Renal cortical epithelial cell (primary cell): ENCODE data around the gene PDGFC. TPM values are rescaled to one million over a fixed set of nuclear protein-coding genes. Genes with fewer than 3 reads are reported as not detected.
"Not testable (repeated sequence)": the region's sequence is repeated elsewhere in the genome, so short reads cannot be mapped to it uniquely, and the experiment has no call there.

Source experiments
- DNase-seq: peaks from one replicate; pipeline ENCODE4 v3.0.0-alpha.2; 2011; ENCODE audit warnings: low read depth
- total RNA-seq: library from RNA; depleted of rRNA; stranded (reverse); fragments of >200 nt; gene quantifications from 2 replicates; pipeline ENCODE4 v1.2.3, GENCODE V29; 2014

The PDGFC gene
- total RNA-seq, 1 donor from 2014 or later: 133 TPM

DNA sequence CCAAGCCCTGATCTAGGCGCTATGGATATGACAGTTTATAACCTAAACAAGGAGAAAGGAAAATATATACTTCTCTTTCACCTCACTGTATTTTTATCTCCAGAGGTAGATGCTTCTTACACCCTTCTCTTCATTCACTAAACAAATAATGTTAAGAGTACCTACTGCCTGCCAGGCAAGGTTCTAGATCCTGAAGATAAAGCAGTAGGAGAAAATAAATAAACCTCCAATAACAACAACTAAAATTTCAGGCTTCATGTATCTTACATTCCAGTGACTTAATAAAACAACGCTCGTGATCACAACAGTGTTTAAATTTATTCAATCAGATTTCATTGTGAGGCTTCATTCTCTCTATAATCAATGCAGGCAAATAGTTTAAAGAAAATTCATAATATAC lies 20.7 kb downstream of the PDGFC start:
- no peak for DNase-seq

DNA sequence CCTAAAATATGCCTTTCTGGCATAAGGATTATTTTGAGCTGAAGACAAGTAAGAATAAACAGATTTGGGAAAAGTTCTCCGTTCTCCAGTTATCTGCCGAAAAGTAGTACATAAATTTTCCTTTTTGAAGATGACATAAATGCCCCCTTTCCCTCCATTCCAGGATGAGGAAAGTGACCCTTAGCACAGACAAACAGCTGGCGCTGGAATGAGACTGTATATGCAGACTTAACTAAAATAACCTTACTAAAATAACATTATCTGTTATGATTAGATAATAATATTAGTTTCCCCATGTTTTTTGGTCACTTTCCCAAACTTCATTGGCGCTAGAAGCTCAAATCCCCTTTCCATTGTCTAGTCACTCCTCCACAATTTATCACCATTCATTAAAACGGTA lies 21.5 kb downstream of the PDGFC start:
- no peak for DNase-seq

DNA sequence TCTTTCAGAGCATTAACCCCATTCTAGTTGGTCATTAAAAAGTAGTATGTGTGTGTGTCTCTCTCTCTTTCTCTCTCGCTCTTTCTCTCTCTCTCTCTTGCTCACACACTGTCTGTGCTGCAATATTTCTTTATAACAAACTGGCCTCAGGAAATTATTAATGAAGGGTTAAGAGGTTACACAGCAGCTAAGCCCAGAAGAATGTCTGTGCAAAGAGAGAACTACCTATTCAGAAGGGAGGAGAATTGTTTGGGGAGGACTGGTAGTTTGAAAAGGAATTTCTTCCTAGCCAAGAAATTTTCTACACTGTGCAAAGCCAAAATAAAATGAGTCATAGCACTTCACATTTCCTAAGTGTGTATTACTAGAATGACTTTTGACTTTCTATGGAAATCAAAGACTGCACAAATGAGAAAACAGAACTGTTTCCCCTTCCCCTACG lies 22.2 kb downstream of the PDGFC start:
- peak; percentile 100 for DNase-seq

DNA sequence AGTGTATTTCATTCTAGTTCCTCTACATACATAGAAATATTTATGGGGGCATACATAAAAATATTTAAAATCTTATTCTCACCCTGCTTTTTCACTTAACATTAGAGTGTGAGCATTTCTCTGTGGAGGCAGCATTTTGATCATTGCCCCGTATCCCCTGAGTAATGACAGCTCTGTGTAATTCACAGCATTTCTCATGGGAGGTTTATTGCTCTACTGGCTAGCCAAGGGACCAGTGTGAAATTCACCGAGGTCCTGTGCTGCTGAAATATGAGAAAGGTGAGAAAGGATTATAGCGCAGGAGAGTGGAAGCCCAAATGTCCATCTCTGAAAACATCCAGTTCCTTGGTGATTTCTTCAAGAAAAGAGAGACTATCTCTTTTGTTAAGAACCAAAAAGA lies 22.9 kb downstream of the PDGFC start:
- peak; percentile 74 for DNase-seq

DNA sequence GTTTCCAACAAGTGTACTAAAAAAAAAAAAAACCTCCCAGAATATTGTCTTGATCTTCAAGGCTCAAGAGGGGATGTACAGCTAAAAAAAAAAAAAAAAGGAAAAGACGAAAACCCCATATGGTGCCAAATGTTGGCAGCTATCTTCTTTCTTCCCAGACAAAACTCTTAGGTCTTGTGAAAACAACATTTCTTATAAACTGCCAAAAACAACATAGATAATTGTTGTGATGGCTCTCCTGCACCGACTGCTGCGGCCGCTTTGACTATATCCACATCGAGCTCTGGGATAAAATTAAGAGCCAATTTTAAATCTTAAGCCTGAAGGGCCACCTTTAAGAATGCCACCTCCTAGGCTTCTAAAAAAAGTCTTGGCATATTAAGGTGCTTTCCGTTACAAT lies 23.5 kb downstream of the PDGFC start:
- DNase-seq: no peak

DNA sequence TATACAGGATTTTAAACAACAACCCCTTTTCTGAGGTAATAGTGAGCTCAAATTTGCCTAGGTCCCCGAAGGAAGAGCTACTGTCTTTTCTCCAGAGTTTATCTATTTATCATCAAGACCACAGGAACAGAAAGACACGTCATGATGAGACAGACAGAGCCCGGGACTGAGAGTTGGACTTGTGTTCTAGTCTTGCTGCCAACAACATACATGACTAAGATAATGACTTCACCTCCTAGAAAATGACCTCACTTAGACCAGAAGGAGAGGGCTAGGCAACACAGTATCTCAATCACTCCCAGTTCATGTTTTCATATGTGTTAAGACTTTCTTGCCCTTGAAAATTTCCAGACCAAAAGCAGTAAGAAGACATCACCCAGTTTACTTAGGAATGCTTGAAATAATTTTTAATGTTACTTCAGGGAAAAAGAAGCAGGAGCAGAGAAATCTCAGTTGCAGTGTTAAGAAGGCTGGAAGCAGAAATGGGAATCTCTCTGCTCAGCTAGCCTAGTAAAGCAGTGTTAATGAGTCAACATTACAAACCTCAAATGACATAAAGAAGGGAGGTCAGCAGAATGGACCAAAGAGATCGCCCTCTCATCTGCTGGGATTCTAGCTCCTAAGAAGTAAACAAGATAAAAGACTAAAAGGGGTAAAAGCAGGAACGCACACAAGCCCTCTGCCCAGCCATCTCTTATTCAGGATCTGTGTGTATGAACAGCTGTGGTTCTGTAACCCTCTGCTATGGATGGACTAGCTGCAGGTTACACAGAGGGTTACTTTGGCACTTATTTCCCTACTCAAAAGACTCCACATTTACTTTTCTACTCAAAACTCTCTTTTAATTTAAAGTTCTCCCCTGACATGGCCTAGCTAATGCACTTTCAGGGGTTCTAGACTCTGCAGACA lies 24.8 kb downstream of the PDGFC start:
- peak; percentile 97 for DNase-seq

DNA sequence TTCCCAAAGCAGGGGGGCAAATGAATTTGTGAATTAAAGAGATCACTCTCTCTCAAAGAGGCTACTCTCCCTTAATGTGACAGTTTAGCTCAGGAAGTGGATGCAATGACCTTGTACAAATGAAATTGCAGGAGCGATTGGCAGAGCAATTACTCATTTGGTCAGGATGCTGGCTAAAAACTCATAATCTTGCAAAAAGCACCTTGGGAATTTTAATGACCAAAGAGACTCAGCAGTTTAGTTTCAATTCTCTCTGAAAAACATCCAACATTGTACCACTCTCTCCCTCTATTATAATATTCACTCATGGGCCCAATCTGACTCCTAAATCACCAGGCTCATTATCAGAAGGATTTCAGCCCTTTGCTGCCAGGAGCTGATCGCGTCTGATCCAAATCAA lies 26.1 kb downstream of the PDGFC start:
- peak; percentile 75 for DNase-seq

DNA sequence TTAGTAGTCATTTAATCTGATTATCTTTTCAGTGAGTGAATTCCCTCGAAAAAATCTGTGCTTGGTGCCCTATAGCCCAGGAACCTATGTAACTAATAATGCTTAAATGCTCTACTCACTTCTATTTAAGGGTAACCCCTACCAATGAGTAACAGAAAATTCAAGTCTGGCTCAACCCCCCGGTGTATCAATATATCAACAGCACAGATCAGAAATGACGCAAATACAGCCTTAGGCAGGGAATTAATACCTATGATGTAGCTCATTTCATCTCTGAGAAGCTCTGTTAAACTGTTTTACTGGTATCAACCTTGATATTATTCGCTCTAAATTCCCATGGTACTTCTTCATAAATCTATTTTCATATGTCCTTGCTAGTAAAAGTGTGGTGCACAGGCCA lies 28.6 kb downstream of the PDGFC start:
- no peak for DNase-seq

DNA sequence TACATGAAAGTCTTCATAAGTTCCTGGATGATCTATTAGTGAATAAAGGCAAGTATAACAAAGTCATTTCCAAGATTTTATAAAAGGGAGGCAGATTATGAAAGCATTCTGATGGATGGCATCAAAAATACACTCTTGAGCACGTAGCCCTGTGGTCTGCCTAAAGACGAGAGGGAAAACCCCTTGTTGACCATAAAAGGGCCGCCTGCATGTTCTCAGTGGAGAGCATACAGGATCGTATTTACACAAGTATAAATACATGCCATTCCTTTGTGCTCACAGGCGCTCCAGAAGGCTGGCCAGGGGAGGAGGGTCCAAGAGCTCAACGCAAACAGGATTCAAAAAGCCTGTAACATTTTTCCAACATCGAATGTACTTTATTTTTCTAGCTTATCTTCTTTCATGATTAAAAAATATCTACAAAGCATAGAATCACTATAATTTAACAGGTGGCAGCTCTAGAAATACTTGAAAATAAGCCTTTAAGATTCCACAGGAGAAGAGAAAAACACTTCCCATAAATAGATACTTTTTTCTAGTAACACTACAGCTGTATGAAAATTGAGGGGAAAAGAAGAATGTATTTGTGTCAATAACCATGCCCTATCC lies 29.6 kb downstream of the PDGFC start:
- DNase-seq: peak; percentile 94

DNA sequence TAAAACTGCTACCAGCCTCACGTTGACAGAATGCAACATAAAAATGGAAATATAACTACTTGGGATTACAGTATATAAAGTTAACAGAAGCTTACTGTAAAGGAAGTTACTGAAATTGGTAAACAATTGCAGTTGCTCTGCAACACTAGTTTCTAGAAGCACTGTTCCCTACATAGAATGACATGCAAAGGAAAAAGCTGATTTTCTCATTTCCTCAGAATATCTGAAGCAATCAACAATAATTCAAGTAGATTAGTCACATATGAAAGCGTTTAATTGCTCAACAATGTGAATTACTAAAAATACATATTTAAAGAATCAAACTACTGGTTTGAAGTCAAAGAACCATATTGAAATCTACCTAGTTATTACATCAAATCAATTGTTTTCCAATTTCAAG lies 31.8 kb downstream of the PDGFC start:
- no peak for DNase-seq

DNA sequence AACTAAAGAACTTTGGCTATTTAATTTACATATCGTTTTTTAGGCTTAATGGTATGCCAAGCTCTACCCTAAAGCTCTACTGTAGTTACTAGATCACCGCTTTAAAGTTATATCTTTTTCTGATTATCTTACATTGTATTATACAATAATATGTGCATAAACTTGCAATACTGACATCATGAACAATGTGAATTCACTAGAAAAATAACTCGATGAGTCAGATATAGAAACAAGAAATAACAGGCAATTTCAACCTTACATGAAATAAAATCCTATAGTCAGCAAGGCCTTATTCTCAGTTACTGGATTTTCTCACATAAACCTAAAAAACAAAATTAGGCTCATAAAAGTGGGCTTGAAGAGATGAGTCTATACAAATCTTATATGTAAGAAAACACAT lies 32.5 kb downstream of the PDGFC start:
- DNase-seq: no peak

DNA sequence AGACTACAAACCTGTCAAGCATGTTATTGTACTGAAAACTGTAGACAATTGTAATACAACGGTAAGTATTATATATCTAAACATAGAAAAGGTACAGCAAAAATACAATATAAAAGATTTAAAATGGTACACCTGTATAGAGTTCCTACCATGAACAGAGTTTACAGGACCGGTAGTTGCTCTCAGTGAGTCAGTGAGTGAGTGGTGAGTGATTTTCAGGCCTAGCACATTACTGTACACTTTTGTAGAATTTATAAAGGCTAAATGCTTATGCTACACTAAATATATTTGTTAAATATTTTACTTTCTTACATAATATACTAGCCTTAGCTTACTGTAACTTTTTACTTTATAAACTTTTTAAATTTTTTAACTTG lies 37.4 kb downstream of the PDGFC start:
- DNase-seq: no peak

DNA sequence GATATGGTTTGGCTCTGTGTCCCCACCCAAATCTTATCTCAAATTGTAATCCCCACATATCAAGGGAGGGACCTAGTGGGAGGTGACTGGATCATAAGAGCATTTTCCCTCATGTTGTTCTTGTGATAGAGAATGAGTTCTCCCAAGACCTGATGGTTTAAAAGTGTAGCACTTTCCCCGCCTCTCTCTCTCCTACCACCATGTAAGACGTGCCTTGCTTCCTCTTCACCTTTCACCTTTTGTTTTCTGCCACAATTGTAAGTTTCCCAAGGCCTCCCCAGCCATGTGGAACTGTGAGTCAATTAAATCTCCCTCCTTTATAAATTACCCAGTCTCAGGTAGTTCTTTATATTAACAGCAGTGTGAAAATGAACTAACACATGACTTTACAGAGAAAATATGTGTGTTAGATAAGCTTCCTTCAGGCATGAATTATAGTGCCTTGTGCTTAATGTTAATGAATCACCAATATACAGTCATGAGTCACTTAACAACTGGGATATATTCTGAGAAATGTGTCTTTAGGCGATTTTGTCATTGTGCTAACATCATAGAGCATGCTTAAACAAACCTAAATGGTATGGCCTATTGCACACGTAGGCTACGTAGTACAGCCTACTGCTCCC lies 37.9 kb downstream of the PDGFC start:
- peak; percentile 100 for DNase-seq

DNA sequence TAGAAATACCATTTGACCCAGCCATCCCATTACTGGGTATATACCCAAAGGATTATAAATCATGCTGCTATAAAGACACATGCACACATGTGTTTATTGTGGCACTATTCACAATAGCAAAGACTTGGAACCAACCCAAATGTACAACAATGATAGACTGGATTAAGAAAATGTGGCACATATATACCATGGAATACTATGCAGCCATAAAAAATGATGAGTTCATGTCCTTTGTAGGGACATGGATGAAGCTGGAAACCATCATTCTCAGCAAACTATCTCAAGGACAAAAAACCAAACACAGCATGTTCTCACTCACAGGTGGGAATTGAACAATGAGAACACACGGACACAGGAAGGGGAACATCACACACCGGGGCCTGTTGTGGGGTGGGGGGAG lies 39.2 kb downstream of the PDGFC start:
- not testable (repeated sequence) for DNase-seq

DNA sequence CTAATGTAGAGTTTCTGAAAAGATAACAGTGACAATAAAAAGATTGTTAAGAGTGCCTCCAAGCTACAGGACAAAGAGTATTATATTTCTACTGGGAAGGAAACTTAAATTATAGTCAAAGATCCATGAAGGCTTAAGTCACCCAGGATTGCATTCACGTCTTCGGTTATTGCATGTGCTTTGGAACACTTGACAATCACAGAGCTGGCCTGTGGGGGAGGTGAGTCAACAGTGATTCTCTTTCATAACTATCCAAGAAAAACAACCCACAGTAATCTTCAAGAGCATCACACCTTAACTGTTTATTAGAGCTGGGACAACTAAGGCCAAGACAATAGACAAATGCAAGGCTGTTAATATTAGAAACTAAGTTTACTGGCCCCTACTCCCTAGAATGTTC lies 40.3 kb downstream of the PDGFC start:
- DNase-seq: peak; percentile 91

DNA sequence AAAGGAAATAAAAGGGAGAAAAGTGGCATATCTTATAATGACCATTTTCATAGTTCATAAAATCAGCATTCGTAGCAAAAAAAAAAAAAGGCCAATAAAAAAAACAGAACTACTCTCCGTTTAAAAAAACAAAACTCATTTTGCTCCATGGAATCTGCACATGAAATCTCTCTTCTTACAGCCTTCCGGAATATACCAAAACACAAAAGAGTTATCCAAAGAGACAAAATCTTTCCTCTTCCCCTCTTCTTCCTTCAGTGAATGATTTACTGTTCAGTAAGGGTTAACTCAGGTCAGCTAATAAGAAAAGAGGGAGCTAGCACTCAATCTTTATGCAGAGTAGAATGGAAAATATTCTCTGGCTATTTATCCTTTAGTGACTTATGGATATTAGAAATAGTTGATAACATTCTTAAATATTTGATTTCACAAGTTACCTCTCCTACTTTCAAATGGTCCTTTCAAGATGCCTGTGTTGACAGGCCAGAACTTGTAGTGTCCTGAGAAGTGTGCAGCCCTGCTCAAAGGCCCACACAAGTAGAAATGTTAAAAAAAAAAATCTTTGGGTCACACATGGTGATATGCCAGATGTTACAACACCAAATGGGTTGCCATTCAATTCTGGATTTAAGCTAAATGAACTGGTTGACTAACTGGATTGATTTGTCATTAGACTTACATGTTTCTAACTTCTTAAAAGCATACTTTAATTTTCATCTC lies 42.1 kb downstream of the PDGFC start:
- no peak for DNase-seq

DNA sequence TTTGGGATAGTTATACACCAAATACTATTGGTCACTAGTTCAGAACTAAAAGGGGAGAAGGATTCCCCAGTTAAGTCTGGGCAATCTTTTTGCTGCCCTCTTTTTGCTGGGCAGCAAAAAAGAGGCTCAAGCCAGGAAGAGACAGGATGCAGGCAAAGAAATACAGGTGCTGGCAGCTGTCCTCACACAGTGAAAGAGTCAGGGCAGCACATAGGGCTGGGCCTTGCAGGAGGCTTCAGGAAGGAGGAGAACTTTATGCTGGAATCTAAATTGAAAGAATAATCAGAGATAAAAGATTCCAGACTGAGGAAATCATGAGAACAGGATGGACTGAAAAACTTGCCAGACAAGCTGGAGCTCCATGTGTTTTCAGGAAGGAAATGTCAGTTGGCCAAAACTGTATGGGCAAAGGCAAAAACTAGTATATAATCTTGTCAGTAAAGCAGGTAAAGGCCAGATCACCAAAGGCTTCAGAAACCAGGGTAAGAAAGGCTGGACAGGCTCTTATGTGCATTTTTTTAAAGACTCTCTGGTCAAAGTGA lies 46.8 kb downstream of the PDGFC start:
- DNase-seq: no peak

DNA sequence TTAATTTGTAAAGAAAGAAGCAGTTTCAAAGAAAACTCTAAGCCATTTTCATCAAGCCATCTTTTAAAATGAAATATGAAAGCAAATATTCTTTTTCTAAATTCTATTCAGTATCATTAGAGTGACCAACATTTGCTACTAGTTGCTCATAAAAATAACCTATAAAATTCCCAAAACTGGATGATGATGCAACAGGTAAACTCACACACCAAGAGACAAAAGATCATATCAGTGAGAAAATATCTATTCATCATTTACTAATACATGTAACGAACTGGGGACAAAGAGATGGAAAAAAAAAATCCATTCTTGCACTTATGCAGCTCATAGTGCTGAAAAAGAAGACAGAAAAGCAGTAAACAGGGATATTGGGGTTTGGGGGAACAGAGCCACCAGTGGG lies 48.1 kb downstream of the PDGFC start:
- no peak for DNase-seq

DNA sequence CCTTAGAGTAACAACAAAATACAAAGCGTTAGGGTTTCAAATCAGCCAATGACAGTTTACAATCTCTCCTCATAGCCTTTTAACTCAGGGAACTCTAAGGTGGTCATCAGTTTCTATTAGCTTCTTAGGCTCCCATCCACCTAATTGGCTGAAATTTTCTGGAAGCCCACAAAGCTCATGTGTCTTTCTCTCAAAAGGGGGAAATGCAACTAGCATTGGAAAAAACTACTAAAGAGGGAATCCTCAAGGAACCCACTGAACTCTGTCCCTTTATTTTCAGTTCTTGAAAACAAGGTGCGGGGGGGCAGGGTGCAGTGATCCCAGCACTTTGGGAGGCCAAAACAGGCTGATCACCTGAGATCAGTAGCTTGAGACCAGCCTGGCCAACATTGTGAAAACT lies 56.4 kb downstream of the PDGFC start:
- DNase-seq: no peak

DNA sequence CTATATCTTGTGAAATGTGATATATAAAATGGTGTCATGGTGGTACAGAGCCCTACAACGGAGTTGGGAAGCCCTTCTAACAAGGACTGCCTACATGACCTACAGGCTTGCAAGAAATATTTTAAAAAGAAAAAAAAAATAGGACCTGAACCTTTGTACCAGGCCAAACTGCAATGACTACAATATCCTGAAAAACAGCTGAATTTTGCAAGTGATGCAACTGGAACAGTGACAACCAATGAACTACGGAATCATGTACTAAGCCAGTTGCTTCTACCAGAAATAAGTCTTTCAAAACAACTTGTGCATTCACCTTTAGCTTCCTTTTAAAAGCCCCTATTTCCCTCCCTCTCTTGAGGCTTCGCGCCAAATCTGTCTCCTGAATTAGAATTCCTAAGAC lies 58.4 kb downstream of the PDGFC start:
- no peak for DNase-seq

DNA sequence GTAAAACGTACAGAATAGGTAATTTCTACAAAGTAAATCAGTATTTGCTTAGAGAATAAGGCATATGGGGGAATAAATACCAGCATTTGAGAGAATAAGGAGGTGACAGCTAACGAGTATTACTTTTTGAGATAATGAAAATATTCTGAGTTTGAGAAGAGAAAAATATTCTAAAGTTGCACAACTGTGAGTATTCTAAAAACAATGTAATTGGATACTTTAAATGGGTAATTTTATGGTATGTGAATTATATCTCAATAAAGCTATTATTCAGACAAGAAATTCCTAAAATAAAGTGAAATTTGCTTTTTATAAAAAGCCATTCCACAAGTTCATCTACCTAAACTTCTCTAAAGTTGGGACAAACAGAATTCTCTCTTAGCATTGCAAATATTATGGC lies 62.6 kb downstream of the PDGFC start:
- DNase-seq: no peak

DNA sequence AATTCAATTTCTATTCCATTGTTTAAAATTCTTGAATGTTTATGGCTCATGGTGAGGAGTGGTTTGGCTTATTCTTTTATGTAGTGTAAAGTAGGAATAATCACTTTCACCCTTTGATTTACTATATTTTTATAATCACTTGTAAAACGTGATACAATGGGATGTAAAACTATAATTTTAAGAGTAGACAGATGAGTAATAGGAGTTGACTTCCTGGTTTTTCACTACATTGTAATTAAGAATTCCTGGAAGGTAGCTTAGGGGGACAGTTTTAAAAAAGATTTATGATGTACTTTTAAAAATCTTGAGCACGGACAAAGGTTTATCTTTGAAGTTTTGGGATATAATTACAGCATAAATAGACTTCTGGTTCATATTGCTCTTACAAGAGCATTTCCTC lies 65.3 kb downstream of the PDGFC start:
- DNase-seq: peak; percentile 34
